B cell (primary cell): Measurements from ENCODE around the gene CSNK1A1. TPM values are rescaled to one million over a fixed set of nuclear protein-coding genes. Genes with fewer than 3 reads are reported as not detected.

Source experiments
- ATAC-seq: fragments of 200-7000 bp; cut with Tn5 transposase; one replicate; pipeline ENCODE4 v1.10.0; 2021; ENCODE audit warnings: low read depth, mild to moderate bottlenecking, moderate number of reproducible peaks, moderate library complexity
- CTCF ChIA-PET: fragments of 350-600 bp; sonication (Branson Sonifier 250); formaldehyde crosslinking; loops from one replicate; lab custom pipeline; 2021; ENCODE audit warnings: antibody characterized with exemption, inconsistent platforms; lab: Charles Lee
- POLR2A ChIA-PET: fragments of 350-600 bp; sonication (Branson Sonifier 250); formaldehyde crosslinking; loops from one replicate; lab custom pipeline; 2021; ENCODE audit warnings: antibody characterized with exemption; lab: Charles Lee
- DNase-seq: peaks from one replicate; pipeline ENCODE4 v3.0.0; 2013
- H2AFZ ChIP-seq: 2 replicates; pipeline ENCODE4 v1.6.1; 2012; ENCODE audit warnings: mild to moderate bottlenecking, low read depth, low read length; ENCODE audit not compliant: insufficient read depth, poor library complexity, severe bottlenecking
- H3K27ac ChIP-seq, 2 donors: 1 replicate in 1 of 2; 2 replicates in 1 of 2; pipeline ENCODE4 v1.5.1; 2012 to 2013; ENCODE audit warnings: low read length in 2 of 2, mild to moderate bottlenecking in 2 of 2, moderate library complexity in 1 of 2
- H3K27me3 ChIP-seq, 4 experiments: fragments of 200-600 bp in 1 of 4; sonication (generic) in 1 of 4; replicated peaks in 1 of 4; 1 replicate in 2 of 4; 2 replicates in 2 of 4; pipeline versions ENCODE4 v1.6.1 to v1.7.0; 2013 to 2016; ENCODE audit warnings: low read length in 3 of 4, mild to moderate bottlenecking in 2 of 4, mixed read lengths in 1 of 4, moderate library complexity in 1 of 4; ENCODE audit not compliant: insufficient read depth in 4 of 4, control insufficient read depth in 3 of 4; ENCODE audit errors: control extremely low read depth in 1 of 4
- H3K36me3 ChIP-seq, 2 experiments: replicated peaks in 1 of 2; 1 replicate in 1 of 2; 2 replicates in 1 of 2; pipeline versions ENCODE4 v1.6.1 to v1.7.1; 2013; ENCODE audit warnings: low read length in 1 of 2; ENCODE audit not compliant: insufficient read depth in 2 of 2, control insufficient read depth in 1 of 2; ENCODE audit errors: control extremely low read depth in 1 of 2, extremely low read depth in 1 of 2
- H3K4me1 ChIP-seq, 2 donors: fragments of 200-600 bp in 1 of 2; sonication (generic) in 1 of 2; 1 replicate in 1 of 2; 2 replicates in 1 of 2; pipeline versions ENCODE4 v1.5.1 to v1.6.1; 2013 to 2017; ENCODE audit warnings: low read length in 2 of 2; ENCODE audit not compliant: control insufficient read depth in 2 of 2, insufficient read depth in 2 of 2
- H3K4me2 ChIP-seq: replicated peaks from 2 replicates; pipeline ENCODE3; 2012; ENCODE audit warnings: mild to moderate bottlenecking, low read depth, low read length; ENCODE audit not compliant: poor library complexity, severe bottlenecking
- H3K4me3 ChIP-seq, 5 experiments: fragments of 200-600 bp in 1 of 5; sonication (generic) in 1 of 5; 1 replicate in 3 of 5; 2 replicates in 2 of 5; pipeline versions ENCODE4 v1.5.1 to v1.7.0; 2011 to 2016; ENCODE audit warnings: low read length in 4 of 5, mild to moderate bottlenecking in 4 of 5, low read depth in 2 of 5, control low read depth in 1 of 5, moderate library complexity in 1 of 5; ENCODE audit not compliant: insufficient read depth in 1 of 5; ENCODE audit errors: control extremely low read depth in 1 of 5, extremely low read depth in 1 of 5
- H3K79me2 ChIP-seq: fragments of 200-600 bp; sonication (generic); one replicate; pipeline ENCODE4 v1.6.0; 2016; ENCODE audit warnings: low read length; ENCODE audit not compliant: control insufficient read depth, insufficient read depth
- H3K9ac ChIP-seq: fragments of 200-600 bp; sonication (generic); 2 replicates; pipeline ENCODE4 v1.6.1; 2017; ENCODE audit warnings: mild to moderate bottlenecking, low read length, moderate library complexity
- H3K9me3 ChIP-seq, 3 donors: one replicate each; pipeline versions ENCODE4 v1.6.1 to v1.7.1; 2013; ENCODE audit warnings: low read length in 2 of 3; ENCODE audit not compliant: control insufficient read depth in 2 of 3, insufficient read depth in 1 of 3; ENCODE audit errors: control extremely low read depth in 1 of 3
- H4K20me1 ChIP-seq: 2 replicates; pipeline ENCODE4 v1.6.0; 2012; ENCODE audit warnings: mild to moderate bottlenecking, low read length; ENCODE audit not compliant: insufficient read depth, control insufficient read depth, poor library complexity, severe bottlenecking
- H3K27ac Mint-ChIP-seq: one replicate; pipeline ENCODE4 v1.8.0; 2021; ENCODE audit warnings: mixed read lengths
- H3K27me3 Mint-ChIP-seq: one replicate; pipeline ENCODE4 v1.8.0; 2021; ENCODE audit warnings: mixed read lengths
- H3K4me1 Mint-ChIP-seq: one replicate; pipeline ENCODE4 v1.8.0; 2021; ENCODE audit warnings: mixed read lengths
- H3K4me3 Mint-ChIP-seq: one replicate; pipeline ENCODE4 v1.8.0; 2021; ENCODE audit warnings: mixed read lengths
- H3K9me3 Mint-ChIP-seq: one replicate; pipeline ENCODE4 v1.8.0; 2022; ENCODE audit warnings: mixed read lengths; ENCODE audit not compliant: insufficient read depth
- CTCF ChIP-seq: fragments of 200-600 bp; IDR thresholded peaks from one replicate; pipeline ENCODE4 v1.8.0; 2022; ENCODE audit warnings: antibody characterized with exemption, mild to moderate bottlenecking
- EZH2 ChIP-seq: IDR thresholded peaks from 2 replicates; pipeline ENCODE4 v1.6.1; 2012; ENCODE audit warnings: borderline replicate concordance, low read depth, mild to moderate bottlenecking, moderate library complexity, low read length; ENCODE audit not compliant: insufficient read depth, poor library complexity, severe bottlenecking
- WGBS: methylation state at CpG from one replicate; pipeline ENCODE4 v1.1.5; 2013; ENCODE audit warnings: missing lambda C conversion rate; ENCODE audit not compliant: insufficient coverage; 5-methylcytosine and 5-hydroxymethylcytosine counted together
- intact Hi-C: fragments of 100-400 bp; cut with micrococcal nuclease; formaldehyde crosslinking; loops from one replicate; pipeline ENCODE4 v1.10.0; 2022
- polyA minus RNA-seq: library from RNA; depleted of rRNA, polyadenylated mRNA; stranded (reverse); fragments of >200 nt; gene quantifications from 2 replicates; pipeline ENCODE4 v1.2.3, GENCODE V29; 2012
- polyA plus RNA-seq: library from polyadenylated mRNA; depleted of rRNA; stranded (reverse); fragments of >200 nt; gene quantifications from 2 replicates; pipeline ENCODE4 v1.2.3, GENCODE V29; 2012
- total RNA-seq, 2 donors: library from RNA; stranded (reverse); fragments of 120-200 nt in 1 of 2; gene quantifications; 1 replicate in 1 of 2; 2 replicates in 1 of 2; pipeline versions ENCODE4 v1.2.3 to v1.2.4, GENCODE V29; 2013 to 2022

CSNK1A1 gene
- total RNA-seq (168 TPM in 2 replicates), polyA plus RNA-seq (45.9 and 54.3 TPM in 2 replicates), polyA minus RNA-seq (94.0 and 110 TPM in 2 replicates)
- total RNA-seq (2013) = 119 TPM

GRCh38 chr5:149551227-149552037 lies at the start of gene CSNK1A1:
TSS of gene CSNK1A1 (minus strand) at chr5:149551439. CDS start at chr5:149550964, 475 bp downstream.
- Histone ChIP-seq H3K79me2 (peaks cover 51% of the 10 kb centered on the region), H3K9ac (peak within 1 kb of the TSS; percentile 95), H3K27ac (peak within 1 kb of the TSS; percentile 87 to 97), H3K27me3 (no peaks in the 10 kb centered on the region), H3K4me3 (peak within 1 kb of the TSS; percentile 93 to 99 (median 97)), H3K4me1 (peaks cover 20 to 27% of the 10 kb centered on the region in 2 donors), H3K4me2 (peak within 1 kb of the TSS; percentile 91), H3K9me3 (peaks cover 0 to 2% (median 0%) of the 10 kb centered on the region in 3 donors), H3K36me3 (peaks cover 2 to 24% of the 10 kb centered on the region in 2 experiments), H2AFZ (peak within 1 kb of the TSS; percentile 86), H4K20me1 (peaks cover 27% of the 10 kb centered on the region)
- ChIA-PET POLR2A (interaction anchor here (0.8 to 1.7 kb wide), 4 partner anchors 27 to 1167 kb away, joined by 4 to 15 read pairs (median 4); partner anchors contain the start of genes FBXO38 and GRPEL2), CTCF (interaction anchor here (0.6 to 2.0 kb wide), 12 partner anchors 9 to 207 kb away, joined by 3 to 9 read pairs (median 4); partner anchors contain the start of gene GRPEL2)
- Mint-ChIP-seq H3K4me3 (peak within 1 kb of the TSS; percentile 97), H3K27me3 (no peaks in the 10 kb centered on the region), H3K4me1 (peaks cover 35% of the 10 kb centered on the region), H3K9me3 (no peaks in the 10 kb centered on the region), H3K27ac (peak within 1 kb of the TSS; percentile 99)
- TF ChIP-seq CTCF = peak; percentile 74
- no peak for TF ChIP-seq EZH2
- ATAC-seq = peak; percentile 84
- intact Hi-C loops = loop anchor here (1.0 to 5.0 kb wide), 8 partner anchors 181 to 1705 kb away; partner anchors contain the start of genes DCTN4, FBXO38, GRPEL2 and HMGXB3
- WGBS = under 1% methylated on average over 59 of the region's 67 CpGs
- peak; percentile 99 for DNase-seq
